Mesendoderm (in vitro differentiated cells): ENCODE data around the gene TSEN54.

Experiments used
- DNase-seq: peaks from one replicate; pipeline ENCODE4 v3.0.0; 2013
- H2AK5ac ChIP-seq: 2 replicates; pipeline ENCODE4 v1.6.1; 2013; ENCODE audit warnings: low read length, inconsistent platforms
- H2BK120ac ChIP-seq: 2 replicates; pipeline ENCODE4 v1.6.1; 2013; ENCODE audit warnings: low read depth, mild to moderate bottlenecking, low read length, moderate library complexity, mixed read lengths
- H2BK15ac ChIP-seq: replicated peaks from 2 replicates; pipeline ENCODE4 v1.6.1; 2013; ENCODE audit warnings: low read depth, mild to moderate bottlenecking, moderate library complexity
- H2BK5ac ChIP-seq: 2 replicates; pipeline ENCODE4 v1.6.1; 2013; ENCODE audit warnings: low read length, inconsistent platforms
- H3K18ac ChIP-seq: 2 replicates; pipeline ENCODE4 v1.6.1; 2013; ENCODE audit warnings: mild to moderate bottlenecking, low read length, mixed read lengths
- H3K23ac ChIP-seq: one replicate; pipeline ENCODE4 v1.6.1; 2013; ENCODE audit warnings: low read length
- H3K27ac ChIP-seq: 2 replicates; pipeline ENCODE4 v1.5.1; 2013; ENCODE audit warnings: low read depth, mild to moderate bottlenecking, inconsistent platforms, low read length, moderate library complexity
- H3K27me3 ChIP-seq: 2 replicates; pipeline ENCODE4 v1.6.1; 2013; ENCODE audit warnings: low read length, control low read depth, mild to moderate bottlenecking, inconsistent platforms; ENCODE audit not compliant: insufficient read depth, poor library complexity
- H3K36me3 ChIP-seq: 2 replicates; pipeline ENCODE4 v1.6.1; 2013; ENCODE audit warnings: low read length, inconsistent platforms; ENCODE audit not compliant: control insufficient read depth, insufficient read depth
- H3K4ac ChIP-seq: one replicate; pipeline ENCODE4 v1.6.1; 2013; ENCODE audit warnings: low read depth, mild to moderate bottlenecking, low read length, moderate library complexity
- H3K4me1 ChIP-seq: 2 replicates; pipeline ENCODE4 v1.6.1; 2013; ENCODE audit warnings: low read depth, low read length, inconsistent platforms; ENCODE audit not compliant: control insufficient read depth
- H3K4me2 ChIP-seq: 2 replicates; pipeline ENCODE4 v1.6.1; 2013; ENCODE audit warnings: low read length
- H3K4me3 ChIP-seq: 2 replicates; pipeline ENCODE4 v1.5.1; 2013; ENCODE audit warnings: mild to moderate bottlenecking, low read length
- H3K56ac ChIP-seq: one replicate; pipeline ENCODE4 v1.6.1; 2013; ENCODE audit warnings: low read length
- H3K79me1 ChIP-seq: 2 replicates; pipeline ENCODE4 v1.6.1; 2013; ENCODE audit warnings: low read length, inconsistent platforms
- H3K79me2 ChIP-seq: 2 replicates; pipeline ENCODE4 v1.6.1; 2013; ENCODE audit warnings: mild to moderate bottlenecking, low read length; ENCODE audit not compliant: control insufficient read depth, insufficient read depth
- H3K9ac ChIP-seq: 2 replicates; pipeline ENCODE4 v1.6.1; 2013; ENCODE audit warnings: low read length, inconsistent platforms
- H4K5ac ChIP-seq: one replicate; pipeline ENCODE4 v1.6.1; 2013; ENCODE audit warnings: low read length
- H4K8ac ChIP-seq: one replicate; pipeline ENCODE4 v1.6.1; 2013; ENCODE audit warnings: low read depth, mild to moderate bottlenecking, control low read depth, low read length, moderate library complexity
- WGBS: extraction: QIAGEN DNeasy Blood & Tissue Kit; methylation state at CpG from one replicate; pipeline ENCODE4 v1.1.7; 2013; ENCODE audit warnings: low lambda C conversion rate, missing lambda C conversion rate; ENCODE audit not compliant: insufficient coverage; ENCODE audit errors: extremely low coverage; 5-methylcytosine and 5-hydroxymethylcytosine counted together

TSEN54 gene

DNA sequence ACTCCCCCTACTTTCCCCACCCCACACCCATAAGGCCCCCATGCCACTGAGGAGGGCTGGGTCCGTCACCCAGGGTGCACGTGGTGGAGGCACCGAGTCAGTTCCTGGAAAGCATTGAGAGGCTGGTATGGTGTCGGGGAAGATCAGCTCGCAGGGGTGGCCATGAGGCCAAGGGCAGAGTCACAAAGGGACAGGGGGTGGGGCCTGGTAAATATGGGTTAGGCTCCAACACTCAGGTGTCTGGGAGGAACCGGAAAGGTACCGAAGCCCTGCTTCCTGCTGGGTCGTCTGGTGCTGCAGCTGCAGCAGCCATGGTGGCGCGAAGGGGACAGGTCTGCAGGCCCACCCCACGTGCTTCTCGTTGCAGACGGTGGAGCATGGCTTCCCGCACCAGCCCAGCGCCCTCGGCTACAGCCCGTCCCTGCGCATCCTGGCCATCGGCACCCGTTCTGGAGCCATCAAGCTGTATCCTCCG is 39.4 kb downstream of the TSEN54 start:
- Histone ChIP-seq H4K5ac (no peak overlapping the region), H3K23ac (no peak overlapping the region), H3K79me2 (no peaks in the 10 kb centered on the region), H2BK120ac (no peak overlapping the region), H3K4me2 (no peak overlapping the region), H2BK15ac (no peak overlapping the region), H3K4ac (no peak overlapping the region), H3K56ac (peak overlapping the region; percentile 34), H3K27ac (no peak overlapping the region), H3K27me3 (no peaks in the 10 kb centered on the region), H3K9ac (no peak overlapping the region), H2AK5ac (no peak overlapping the region), H3K4me3 (no peak overlapping the region), H3K18ac (no peak overlapping the region), H3K36me3 (no peaks in the 10 kb centered on the region), H3K4me1 (peaks cover 1% of the 10 kb centered on the region), H4K8ac (no peak overlapping the region), H2BK5ac (no peak overlapping the region), H3K79me1 (no peaks in the 10 kb centered on the region)
- no CpG with 5 or more reads among the region's 21 CpGs for WGBS
- DNase-seq: no peak

DNA sequence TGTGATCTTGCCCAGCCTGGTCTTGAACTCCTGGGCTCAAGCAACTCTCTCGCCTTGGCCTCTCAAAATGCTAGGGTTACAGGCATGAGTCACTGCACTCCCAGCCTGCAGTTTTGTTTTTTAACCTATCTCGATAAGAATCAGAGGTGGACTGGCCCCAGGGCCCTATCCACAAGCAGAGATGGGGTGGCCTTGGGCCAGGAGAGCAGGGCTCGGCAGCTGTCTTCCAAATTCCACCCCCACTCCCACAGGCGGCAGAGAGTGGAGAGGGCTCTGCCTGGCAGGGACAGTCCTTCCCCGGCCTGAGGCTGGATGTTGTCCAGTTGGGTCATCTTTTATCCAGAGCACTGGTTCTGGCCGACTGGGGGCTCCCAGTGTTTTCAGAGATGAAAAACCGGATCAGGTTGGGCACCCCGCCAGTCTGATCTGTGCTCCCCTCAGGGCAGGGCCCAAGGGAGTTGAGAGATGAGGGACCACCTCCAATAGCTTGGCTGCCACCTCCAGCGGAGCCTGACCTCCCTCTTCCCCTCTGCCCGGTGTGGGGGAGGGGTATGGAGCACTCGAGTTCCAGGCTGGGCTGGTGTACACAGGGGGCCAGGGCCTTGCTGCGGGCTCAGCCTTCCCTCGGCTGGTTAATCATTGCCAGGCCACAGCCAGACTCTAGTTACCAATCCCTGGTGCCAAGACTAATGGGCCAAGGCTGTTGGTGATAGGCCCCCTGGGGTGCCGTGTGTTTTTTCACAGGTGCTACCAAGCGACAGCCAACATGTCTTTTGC is 40.9 kb downstream of the TSEN54 start:
- Histone ChIP-seq H4K5ac (no peak overlapping the region), H3K4me1 (peaks cover 1% of the 10 kb centered on the region), H3K56ac (peak overlapping the region; percentile 42), H3K36me3 (no peaks in the 10 kb centered on the region), H3K23ac (no peak overlapping the region), H2AK5ac (no peak overlapping the region), H3K27me3 (no peaks in the 10 kb centered on the region), H4K8ac (no peak overlapping the region), H2BK15ac (no peak overlapping the region), H3K27ac (no peak overlapping the region), H3K9ac (no peak overlapping the region), H3K18ac (no peak overlapping the region), H3K4ac (no peak overlapping the region), H3K79me1 (no peaks in the 10 kb centered on the region), H2BK5ac (no peak overlapping the region), H3K79me2 (no peaks in the 10 kb centered on the region), H3K4me3 (no peak overlapping the region), H3K4me2 (no peak overlapping the region), H2BK120ac (no peak overlapping the region)
- WGBS: no CpG with 5 or more reads among the region's 15 CpGs
- peak; percentile 25 for DNase-seq

- Histone ChIP-seq H2BK120ac (no peak overlapping the region), H3K36me3 (no peaks in the 10 kb centered on the region), H3K23ac (no peak overlapping the region), H3K56ac (peak overlapping the region; percentile 42), H2BK15ac (no peak overlapping the region), H3K27me3 (no peaks in the 10 kb centered on the region), H3K9ac (no peak overlapping the region), H3K79me2 (no peaks in the 10 kb centered on the region), H3K4ac (no peak overlapping the region), H2AK5ac (no peak overlapping the region), H3K79me1 (no peaks in the 10 kb centered on the region), H3K27ac (no peak overlapping the region), H2BK5ac (no peak overlapping the region), H3K4me3 (no peak overlapping the region), H3K4me1 (no peaks in the 10 kb centered on the region), H3K18ac (no peak overlapping the region), H3K4me2 (no peak overlapping the region), H4K5ac (no peak overlapping the region), H4K8ac (no peak overlapping the region)
- DNase-seq: no peak
- no CpG with 5 or more reads among the region's 18 CpGs for WGBS
Measured at GRCh38 chr17:75557852-75558665, 41.7 kb downstream of the TSEN54 start.

DNA sequence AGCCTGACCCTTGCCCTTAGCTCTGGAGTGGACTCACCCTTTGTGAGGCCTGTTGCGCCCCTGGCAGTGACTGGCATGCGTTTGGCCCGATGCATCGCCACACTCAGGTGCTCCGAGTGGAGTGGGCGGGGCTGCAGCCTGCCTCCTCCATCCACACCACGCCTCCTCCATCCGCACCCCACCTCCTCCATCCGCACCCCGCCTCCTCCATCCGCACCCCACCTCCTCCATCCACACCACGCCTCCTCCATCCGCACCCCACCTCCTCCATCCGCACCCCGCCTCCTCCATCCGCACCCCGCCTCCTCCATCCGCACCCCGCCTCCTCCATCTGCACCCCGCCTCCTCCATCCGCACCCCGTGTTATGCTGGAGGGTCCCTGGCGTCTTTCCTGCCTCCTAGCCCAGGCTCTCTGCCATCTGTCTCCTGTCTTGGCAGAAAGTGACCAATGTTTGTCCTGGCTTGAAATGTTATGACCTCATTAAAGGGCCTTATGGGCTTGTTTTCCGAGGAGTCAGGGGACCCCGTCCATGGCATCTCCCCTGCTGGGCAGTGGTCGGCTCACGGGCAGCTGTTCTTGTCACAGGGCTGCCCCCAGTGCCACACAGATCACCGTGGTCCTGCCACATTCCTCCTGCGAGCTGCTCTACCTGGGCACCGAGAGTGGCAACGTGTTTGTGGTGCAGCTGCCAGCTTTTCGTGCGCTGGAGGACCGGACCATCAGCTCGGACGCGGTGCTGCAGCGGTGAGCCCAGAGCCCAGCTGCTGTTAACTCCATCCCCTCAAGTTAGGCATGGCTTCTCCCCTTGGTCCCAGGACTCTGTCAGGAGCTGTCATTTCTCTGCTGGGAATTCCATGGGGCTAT is 42.6 kb downstream of the TSEN54 start:
- no peak overlapping the region for H2BK120ac ChIP-seq
- H2AK5ac ChIP-seq: no peak overlapping the region
- H3K27ac ChIP-seq: no peak overlapping the region
- H3K56ac ChIP-seq: no peak overlapping the region
- no peak for DNase-seq
- no peak overlapping the region for H3K4me3 ChIP-seq
- no peaks in the 10 kb centered on the region for H3K79me2 ChIP-seq
- H3K4me1 ChIP-seq: no peaks in the 10 kb centered on the region
- no peak overlapping the region for H3K9ac ChIP-seq
- no peak overlapping the region for H2BK15ac ChIP-seq
- H4K8ac ChIP-seq: no peak overlapping the region
- no peak overlapping the region for H2BK5ac ChIP-seq
- H3K18ac ChIP-seq: no peak overlapping the region
- no peak overlapping the region for H3K23ac ChIP-seq
- no peaks in the 10 kb centered on the region for H3K27me3 ChIP-seq
- H4K5ac ChIP-seq: no peak overlapping the region
- no peaks in the 10 kb centered on the region for H3K36me3 ChIP-seq
- WGBS: no CpG with 5 or more reads among the region's 38 CpGs
- H3K79me1 ChIP-seq: no peaks in the 10 kb centered on the region
- H3K4me2 ChIP-seq: no peak overlapping the region
- H3K4ac ChIP-seq: no peak overlapping the region

- no peak overlapping the region for H3K4me2 ChIP-seq
- no peak overlapping the region for H3K4ac ChIP-seq
- no peak overlapping the region for H3K18ac ChIP-seq
- DNase-seq: no peak
- H3K36me3 ChIP-seq: no peaks in the 10 kb centered on the region
- no peaks in the 10 kb centered on the region for H3K27me3 ChIP-seq
- no CpG with 5 or more reads among the region's 9 CpGs for WGBS
- no peak overlapping the region for H4K5ac ChIP-seq
- no peak overlapping the region for H3K27ac ChIP-seq
- no peak overlapping the region for H2AK5ac ChIP-seq
- no peak overlapping the region for H3K23ac ChIP-seq
- no peak overlapping the region for H3K56ac ChIP-seq
- no peak overlapping the region for H2BK120ac ChIP-seq
- no peaks in the 10 kb centered on the region for H3K79me2 ChIP-seq
- no peaks in the 10 kb centered on the region for H3K79me1 ChIP-seq
- H3K4me1 ChIP-seq: no peaks in the 10 kb centered on the region
- H3K4me3 ChIP-seq: no peak overlapping the region
- no peak overlapping the region for H2BK5ac ChIP-seq
- no peak overlapping the region for H2BK15ac ChIP-seq
- no peak overlapping the region for H3K9ac ChIP-seq
- H4K8ac ChIP-seq: no peak overlapping the region
Measured at GRCh38 chr17:75559958-75560533, 43.7 kb downstream of the TSEN54 start.
